Measurements from ENCODE around the gene ZC3H4. TPM values are rescaled to one million over a fixed set of nuclear protein-coding genes. Genes with fewer than 3 reads are reported as not detected.

Gene ZC3H4
- total and polyA plus RNA-seq, 2 of the 8 experiments (the other 6 are each of a cell fraction or from before 2014, with no cell fraction given): 6.6 to 92.0 TPM

- TF ChIP-seq SAP30 (IDR thresholded peaks at IDR 0.05; ENCODE audit: insufficient read depth, insufficient replicate concordance, low read length) (no peak), ASH2L (IDR thresholded peaks at IDR 0.05; ENCODE audit: low read length) (no peak), BRCA1 (IDR thresholded peaks at IDR 0.05; ENCODE audit: low read depth, low read length) (no peak), MAX (IDR thresholded peaks at IDR 0.05) (no peak)
Measured at GRCh38 chr19:47065242-47065641, 48.3 kb downstream of the ZC3H4 start (continued).
